ENCODE measurements around the gene APP. TPM values are rescaled to one million over a fixed set of nuclear protein-coding genes. Genes with fewer than 3 reads are reported as not detected.

APP gene
- total and polyA plus RNA-seq, 10 of the 15 experiments (the other 5 are each of a cell fraction or from before 2014, with no cell fraction given), result 8.8 to 94.9 (median 51.0) TPM

DNA sequence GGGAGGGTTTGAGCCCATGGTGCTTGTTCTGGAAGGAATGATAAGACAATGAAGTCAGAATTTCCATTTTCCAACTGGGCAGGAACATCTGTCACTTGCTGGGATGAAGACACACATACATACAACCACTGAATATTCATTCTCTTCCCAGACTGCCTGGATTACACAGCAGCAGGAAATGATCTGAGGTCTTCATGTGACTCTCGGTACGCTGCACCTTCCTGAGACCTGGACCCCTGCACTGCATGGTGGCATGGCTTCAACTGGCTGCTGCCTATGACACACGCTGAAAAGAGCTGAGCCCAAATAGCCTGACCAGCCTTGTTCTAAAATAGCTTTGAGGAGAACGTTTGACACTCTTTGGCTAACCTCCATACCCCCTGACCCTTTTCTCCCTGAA, 285.2 kb downstream of the APP start:
- H3K9ac ChIP-seq (ENCODE audit: control insufficient read depth, insufficient read depth, low read length), result no peak overlapping the region
- H4K20me1 ChIP-seq (ENCODE audit: control insufficient read depth, insufficient read depth), result no peaks in the 10 kb centered on the region
- ATAC-seq (no peak), DNase-seq (ENCODE audit: low read depth, low spot score) (no peak), FAIRE-seq (no peak)
- 47% methylated on average over 4 of the region's 4 CpGs for WGBS (ENCODE audit: insufficient coverage, insufficient replicate concordance, low lambda C conversion rate, missing lambda C conversion rate)
- H3K4me2 ChIP-seq (ENCODE audit: control insufficient read depth, insufficient read depth), result no peak overlapping the region
- H2AFZ ChIP-seq (ENCODE audit: control insufficient read depth, low read depth, low read length), result no peak overlapping the region
- no peaks in the 10 kb centered on the region for H3K9me3 ChIP-seq (replicated peaks; ENCODE audit: control insufficient read depth, insufficient read depth, low read length)
- ChIA-PET RAD21 (ENCODE audit: unreplicated experiment) (no interaction called here), POLR2A (interaction anchor here (0.5 kb wide), 1 partner anchor 138 kb away, joined by 3 read pairs; no protein-coding TSS in a partner anchor), SMC1A (ENCODE audit: uncharacterized antibody, unreplicated experiment) (no interaction called here), CTCF (interaction anchor here (1.0 to 1.2 kb wide), 2 partner anchors 9 to 10 kb away, joined by 3 read pairs; no protein-coding TSS in a partner anchor)
- no peak overlapping the region for H3K4me3 ChIP-seq
- intact Hi-C loops (cut with micrococcal nuclease; ENCODE audit: unreplicated experiment), result no loop called here
- in situ Hi-C loops (cut with MboI), result loop anchor here (5.0 kb wide), 1 partner anchor 832 kb away; no protein-coding TSS in a partner anchor
- H3K36me3 ChIP-seq (ENCODE audit: control insufficient read depth in 2 of 2, insufficient read depth in 2 of 2, low read length in 1 of 2), result no peaks in the 10 kb centered on the region; a peak in 1 of 4 replicates
- no peak overlapping the region for H3K27ac ChIP-seq (ENCODE audit: control insufficient read depth, insufficient read depth)
- no peaks in the 10 kb centered on the region for H3K27me3 ChIP-seq (replicated peaks in 1 of 2; ENCODE audit: control insufficient read depth in 2 of 2, insufficient read depth in 2 of 2, low read length in 1 of 2)
- no TSS peak for BruUV-seq (replicated peaks)
- H3K4me1 ChIP-seq (ENCODE audit: control insufficient read depth, insufficient read depth, low read length), result no peaks in the 10 kb centered on the region
- TF ChIP-seq SREBF1 (IDR thresholded peaks at IDR 0.05; ENCODE audit: low read length), result no peak
- TF ChIP-seq, protein P1, sequence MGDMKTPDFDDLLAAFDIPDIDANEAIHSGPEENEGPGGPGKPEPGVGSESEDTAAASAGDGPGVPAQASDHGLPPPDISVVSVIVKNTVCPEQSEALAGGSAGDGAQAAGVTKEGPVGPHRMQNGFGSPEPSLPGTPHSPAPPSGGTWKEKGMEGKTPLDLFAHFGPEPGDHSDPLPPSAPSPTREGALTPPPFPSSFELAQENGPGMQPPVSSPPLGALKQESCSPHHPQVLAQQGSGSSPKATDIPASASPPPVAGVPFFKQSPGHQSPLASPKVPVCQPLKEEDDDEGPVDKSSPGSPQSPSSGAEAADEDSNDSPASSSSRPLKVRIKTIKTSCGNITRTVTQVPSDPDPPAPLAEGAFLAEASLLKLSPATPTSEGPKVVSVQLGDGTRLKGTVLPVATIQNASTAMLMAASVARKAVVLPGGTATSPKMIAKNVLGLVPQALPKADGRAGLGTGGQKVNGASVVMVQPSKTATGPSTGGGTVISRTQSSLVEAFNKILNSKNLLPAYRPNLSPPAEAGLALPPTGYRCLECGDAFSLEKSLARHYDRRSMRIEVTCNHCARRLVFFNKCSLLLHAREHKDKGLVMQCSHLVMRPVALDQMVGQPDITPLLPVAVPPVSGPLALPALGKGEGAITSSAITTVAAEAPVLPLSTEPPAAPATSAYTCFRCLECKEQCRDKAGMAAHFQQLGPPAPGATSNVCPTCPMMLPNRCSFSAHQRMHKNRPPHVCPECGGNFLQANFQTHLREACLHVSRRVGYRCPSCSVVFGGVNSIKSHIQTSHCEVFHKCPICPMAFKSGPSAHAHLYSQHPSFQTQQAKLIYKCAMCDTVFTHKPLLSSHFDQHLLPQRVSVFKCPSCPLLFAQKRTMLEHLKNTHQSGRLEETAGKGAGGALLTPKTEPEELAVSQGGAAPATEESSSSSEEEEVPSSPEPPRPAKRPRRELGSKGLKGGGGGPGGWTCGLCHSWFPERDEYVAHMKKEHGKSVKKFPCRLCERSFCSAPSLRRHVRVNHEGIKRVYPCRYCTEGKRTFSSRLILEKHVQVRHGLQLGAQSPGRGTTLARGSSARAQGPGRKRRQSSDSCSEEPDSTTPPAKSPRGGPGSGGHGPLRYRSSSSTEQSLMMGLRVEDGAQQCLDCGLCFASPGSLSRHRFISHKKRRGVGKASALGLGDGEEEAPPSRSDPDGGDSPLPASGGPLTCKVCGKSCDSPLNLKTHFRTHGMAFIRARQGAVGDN (IDR thresholded peaks at IDR 0.05), result no peak
- TF ChIP-seq MEF2B (IDR thresholded peaks at IDR 0.05; ENCODE audit: partially characterized antibody, poor library complexity, severe bottlenecking), result no peak
- H3K79me2 ChIP-seq (ENCODE audit: control insufficient read depth, insufficient read depth, low read length), result no peaks in the 10 kb centered on the region

All from GM12878 (cell line).